ENCODE results near the gene ZBTB42.

DNA sequence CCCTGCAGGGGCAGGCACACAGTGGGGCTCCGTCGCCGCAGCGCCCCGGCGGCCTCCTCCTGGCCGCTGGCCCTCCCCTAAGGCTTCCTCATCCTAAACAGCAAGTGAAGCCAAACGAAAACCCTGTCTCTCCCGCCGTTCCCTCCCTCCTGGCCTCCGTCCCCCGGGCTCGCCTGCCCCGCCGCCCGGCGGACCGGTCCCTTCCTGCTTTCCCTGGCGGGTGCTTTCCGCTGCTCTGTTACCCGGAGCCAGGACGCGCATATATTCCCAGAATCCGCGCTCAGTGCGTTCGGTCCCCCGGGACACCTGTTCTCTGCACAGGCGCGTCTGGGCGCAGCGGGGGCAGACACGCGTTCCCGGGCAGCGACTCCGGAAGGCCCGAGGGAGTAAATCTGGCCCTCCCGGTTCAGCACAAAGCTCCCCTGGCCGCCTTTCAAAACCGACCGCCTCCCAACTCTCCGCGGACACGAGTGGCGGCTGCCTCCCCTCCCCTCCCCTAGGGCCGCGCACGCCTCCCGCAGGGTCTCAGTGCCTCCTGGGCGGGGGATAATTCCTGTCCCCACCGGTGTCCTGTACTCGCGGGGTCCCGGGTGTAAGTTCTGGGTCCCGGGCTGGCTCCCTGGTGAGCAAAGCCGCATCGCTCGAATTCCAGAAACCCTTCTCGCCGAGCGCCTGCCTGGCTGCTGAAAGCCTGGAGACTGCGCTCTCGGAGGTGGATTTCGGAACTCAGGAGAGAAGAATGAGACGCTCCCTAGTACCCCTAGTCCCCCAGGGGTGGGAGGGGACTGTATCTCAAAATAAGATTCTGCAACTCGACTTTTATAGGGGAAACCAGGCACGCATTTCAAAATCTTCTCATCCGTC lies 42.8 kb downstream of the ZBTB42 start:
- TF ChIP-seq NFE2L1 (CRISPR knock-in tag; IDR thresholded peaks at IDR 0.05) (no peak), CTCF (IDR thresholded peaks at IDR 0.05) (no peak), JUN (CRISPR knock-in tag; IDR thresholded peaks at IDR 0.05) (no peak), ZNF532 (CRISPR knock-in tag; IDR thresholded peaks at IDR 0.05; ENCODE audit: borderline replicate concordance) (no peak), ZNF138 (CRISPR knock-in tag; conservative IDR thresholded peaks at IDR 0.05) (no peak), TP53 (CRISPR knock-in tag; IDR thresholded peaks at IDR 0.05) (no peak), MAX (CRISPR knock-in tag; IDR thresholded peaks at IDR 0.05) (no peak), TEAD4 (CRISPR knock-in tag; IDR thresholded peaks at IDR 0.05) (no peak), ZNF263 (CRISPR knock-in tag; IDR thresholded peaks at IDR 0.05; ENCODE audit: low read depth) (no peak), USF2 (CRISPR knock-in tag; IDR thresholded peaks at IDR 0.05) (no peak), ATF6 (CRISPR knock-in tag; IDR thresholded peaks at IDR 0.05) (no peak), HMGXB4 (CRISPR knock-in tag; IDR thresholded peaks at IDR 0.05) (no peak; the same call in 1 of the 2 replicates), FOXJ3 (CRISPR knock-in tag; IDR thresholded peaks at IDR 0.05; ENCODE audit: borderline replicate concordance) (no peak), STAT6 (CRISPR knock-in tag; conservative IDR thresholded peaks at IDR 0.05; ENCODE audit: low read depth) (no peak)

Data from WTC11 (cell line).